ENCODE measurements around the gene NBEA. TPM values are rescaled to one million over a fixed set of nuclear protein-coding genes. Genes with fewer than 3 reads are reported as not detected.

Gene NBEA
- total RNA-seq, 1 donor from 2014 or later: 3.9 TPM

GRCh38 chr13:35345992-35346391 lies 403.9 kb downstream of the NBEA start:
- CTCF ChIA-PET: no interaction called here
- TF ChIP-seq CTCF (IDR thresholded peaks at IDR 0.05): no peak
- intact Hi-C loops (cut with micrococcal nuclease): no loop called here
- Mint-ChIP-seq H3K36me3 (ENCODE audit: low read depth) (no peaks in the 10 kb centered on the region), H3K4me1 (no peaks in the 10 kb centered on the region), H3K4me3 (no peak overlapping the region), H3K27ac (no peak overlapping the region), H3K27me3 (no peaks in the 10 kb centered on the region), H3K9me3 (no peaks in the 10 kb centered on the region)
- POLR2A ChIA-PET: no interaction called here
- DNase-seq: no peak
- no peak for ATAC-seq (ENCODE audit: low read depth)

GRCh38 chr13:35346494-35346893 lies 404.4 kb downstream of the NBEA start:
- Mint-ChIP-seq H3K9me3 (no peaks in the 10 kb centered on the region), H3K36me3 (ENCODE audit: low read depth) (no peaks in the 10 kb centered on the region), H3K4me3 (no peak overlapping the region), H3K4me1 (no peaks in the 10 kb centered on the region), H3K27ac (no peak overlapping the region), H3K27me3 (no peaks in the 10 kb centered on the region)
- no peak for ATAC-seq (ENCODE audit: low read depth)
- ChIA-PET POLR2A (no interaction called here), CTCF (no interaction called here)
- TF ChIP-seq CTCF (IDR thresholded peaks at IDR 0.05): no peak
- intact Hi-C loops (cut with micrococcal nuclease): no loop called here
- DNase-seq: no peak

GRCh38 chr13:35347679-35348205 lies 405.7 kb downstream of the NBEA start:
- no peaks in the 10 kb centered on the region for H3K36me3 Mint-ChIP-seq (ENCODE audit: low read depth)
- H3K4me3 Mint-ChIP-seq: no peak overlapping the region
- H3K27me3 Mint-ChIP-seq: no peaks in the 10 kb centered on the region
- CTCF ChIA-PET: no interaction called here
- no peak for TF ChIP-seq CTCF (IDR thresholded peaks at IDR 0.05)
- no peak for DNase-seq
- no peaks in the 10 kb centered on the region for H3K9me3 Mint-ChIP-seq
- intact Hi-C loops (cut with micrococcal nuclease): no loop called here
- POLR2A ChIA-PET: no interaction called here
- no peak for ATAC-seq (ENCODE audit: low read depth)
- no peak overlapping the region for H3K27ac Mint-ChIP-seq
- no peaks in the 10 kb centered on the region for H3K4me1 Mint-ChIP-seq

DNA sequence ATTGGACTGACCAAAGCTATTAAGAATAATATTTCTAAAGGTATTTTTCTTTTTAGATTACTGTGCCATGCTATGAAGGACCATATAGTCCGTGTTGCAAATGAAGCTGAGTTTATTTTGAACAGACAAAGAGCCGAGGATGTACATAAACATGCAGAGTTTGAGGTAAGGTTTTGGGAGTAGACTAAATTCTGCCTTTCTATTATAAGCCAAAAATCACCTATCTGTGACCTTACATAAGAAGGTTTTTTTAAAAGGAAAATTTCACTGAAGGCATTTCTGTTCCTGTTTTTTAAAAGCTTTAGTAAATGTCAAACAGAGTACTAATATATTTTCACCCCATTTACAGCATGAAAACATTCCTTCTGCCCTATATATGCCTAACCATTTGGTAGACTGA lies 407.0 kb downstream of the NBEA start:
- H3K27me3 Mint-ChIP-seq: no peaks in the 10 kb centered on the region
- no peak overlapping the region for H3K4me3 Mint-ChIP-seq
- ChIA-PET POLR2A (no interaction called here), CTCF (no interaction called here)
- H3K27ac Mint-ChIP-seq: no peak overlapping the region
- DNase-seq (no peak), ATAC-seq (ENCODE audit: low read depth) (no peak)
- no peaks in the 10 kb centered on the region for H3K4me1 Mint-ChIP-seq
- no peak for TF ChIP-seq CTCF (IDR thresholded peaks at IDR 0.05)
- intact Hi-C loops (cut with micrococcal nuclease): no loop called here
- no peaks in the 10 kb centered on the region for H3K9me3 Mint-ChIP-seq
- peaks cover 2% of the 10 kb centered on the region for H3K36me3 Mint-ChIP-seq (ENCODE audit: low read depth)

GRCh38 chr13:35349673-35350278 lies 407.7 kb downstream of the NBEA start:
- intact Hi-C loops (cut with micrococcal nuclease): no loop called here
- H3K9me3 Mint-ChIP-seq: no peaks in the 10 kb centered on the region
- H3K27me3 Mint-ChIP-seq: no peaks in the 10 kb centered on the region
- POLR2A ChIA-PET: no interaction called here
- no peak overlapping the region for H3K4me3 Mint-ChIP-seq
- no peak for TF ChIP-seq CTCF (IDR thresholded peaks at IDR 0.05)
- ATAC-seq (ENCODE audit: low read depth) (no peak), DNase-seq (no peak)
- no peaks in the 10 kb centered on the region for H3K4me1 Mint-ChIP-seq
- no peak overlapping the region for H3K27ac Mint-ChIP-seq
- peaks cover 2% of the 10 kb centered on the region for H3K36me3 Mint-ChIP-seq (ENCODE audit: low read depth)
- CTCF ChIA-PET: no interaction called here

All from activated B cell treated with CpG ODN at 0.5 μM for 24 hours (primary cell).